ENCODE measurements around the gene FPR3.
"Not testable (repeated sequence)": the region's sequence is repeated elsewhere in the genome, so short reads cannot be mapped to it uniquely, and the experiment has no call there.

- TF ChIP-seq, protein P1, sequence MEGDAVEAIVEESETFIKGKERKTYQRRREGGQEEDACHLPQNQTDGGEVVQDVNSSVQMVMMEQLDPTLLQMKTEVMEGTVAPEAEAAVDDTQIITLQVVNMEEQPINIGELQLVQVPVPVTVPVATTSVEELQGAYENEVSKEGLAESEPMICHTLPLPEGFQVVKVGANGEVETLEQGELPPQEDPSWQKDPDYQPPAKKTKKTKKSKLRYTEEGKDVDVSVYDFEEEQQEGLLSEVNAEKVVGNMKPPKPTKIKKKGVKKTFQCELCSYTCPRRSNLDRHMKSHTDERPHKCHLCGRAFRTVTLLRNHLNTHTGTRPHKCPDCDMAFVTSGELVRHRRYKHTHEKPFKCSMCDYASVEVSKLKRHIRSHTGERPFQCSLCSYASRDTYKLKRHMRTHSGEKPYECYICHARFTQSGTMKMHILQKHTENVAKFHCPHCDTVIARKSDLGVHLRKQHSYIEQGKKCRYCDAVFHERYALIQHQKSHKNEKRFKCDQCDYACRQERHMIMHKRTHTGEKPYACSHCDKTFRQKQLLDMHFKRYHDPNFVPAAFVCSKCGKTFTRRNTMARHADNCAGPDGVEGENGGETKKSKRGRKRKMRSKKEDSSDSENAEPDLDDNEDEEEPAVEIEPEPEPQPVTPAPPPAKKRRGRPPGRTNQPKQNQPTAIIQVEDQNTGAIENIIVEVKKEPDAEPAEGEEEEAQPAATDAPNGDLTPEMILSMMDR (IDR thresholded peaks at IDR 0.05), result not testable (repeated sequence)
- TF ChIP-seq POLR2A (IDR thresholded peaks at IDR 0.05), result not testable (repeated sequence)
Observed at GRCh38 chr19:51776561-51776960, 18.4 kb upstream of the FPR3 start.

Data from right lobe of liver (tissue), 4 donors.